Measurements from ENCODE around the gene CD6. TPM values are rescaled to one million over a fixed set of nuclear protein-coding genes. Genes with fewer than 3 reads are reported as not detected.

CD6 gene
- polyA plus RNA-seq, 2 of the 4 experiments (the other 2 are of a cell fraction), result 0.06 TPM

- no peak for TF ChIP-seq POLR2A (IDR thresholded peaks at IDR 0.05; ENCODE audit: low read length)
- no peak for TF ChIP-seq TP53 (CRISPR knock-in tag; IDR thresholded peaks at IDR 0.05)
- TF ChIP-seq TFCP2L1 (CRISPR knock-in tag; IDR thresholded peaks at IDR 0.05), result no peak
- no peak for TF ChIP-seq HES2 (IDR thresholded peaks at IDR 0.05)
- WGBS (ENCODE audit: missing lambda C conversion rate), result 50% methylated on average over 2 of the region's 6 CpGs
- no peak for FAIRE-seq
- ChIA-PET CTCF (interaction anchor here (1.2 to 2.1 kb wide), 6 partner anchors 9 to 93 kb away, joined by 3 to 8 read pairs (median 5); partner anchors contain the start of gene TMEM109), POLR2A (interaction anchor here (1.1 to 1.6 kb wide), 2 partner anchors 8 to 10 kb away, joined by 5 to 6 read pairs; partner anchors contain the start of gene TMEM109)
- peak overlapping the region in 1 of 2 experiments; percentile 97; a peak in 4 of 6 replicates for H3K27ac ChIP-seq
- ATAC-seq, result peak in 1 of 2 experiments; percentile 20; a peak in 3 of 6 replicates
- peaks cover 25% of the 10 kb centered on the region for H3K4me1 ChIP-seq
- DNase-seq (ENCODE audit: low read depth in 1 of 2, low spot score in 1 of 2), result no peak
- H3K9me3 ChIP-seq, result no peaks in the 10 kb centered on the region
- H3K4me3 ChIP-seq, result peak overlapping the region; percentile 70; the same call in 2 of the 3 replicates
- peak overlapping the region; percentile 90 for H3K4me2 ChIP-seq
Observed at GRCh38 chr11:60923800-60924109, 47.7 kb upstream of the CD6 start.

GRCh38 chr11:60924110-60924905 lies 47.2 kb upstream of the CD6 start, which contains the start of gene TMEM132A:
Gene TMEM132A (plus strand): TSS chr11:60924460. CDS start chr11:60924634, 174 bp downstream.
- DNase-seq (ENCODE audit: low read depth in 1 of 2, low spot score in 1 of 2) (peak; percentile 68 to 93), FAIRE-seq (no peak), ATAC-seq (peak; percentile 79 to 90)
- CTCF ChIA-PET, result interaction anchor here (1.2 to 2.1 kb wide), 5 partner anchors 9 to 93 kb away, joined by 3 to 8 read pairs (median 6); partner anchors contain the start of gene TMEM109
- H3K4me3 ChIP-seq, result peak within 1 kb of the TSS; percentile 70
- H3K9me3 ChIP-seq, result no peaks in the 10 kb centered on the region
- peak within 1 kb of the TSS; percentile 82 to 97 for H3K27ac ChIP-seq
- peaks cover 20% of the 10 kb centered on the region for H3K4me1 ChIP-seq
- WGBS (ENCODE audit: missing lambda C conversion rate), result under 1% methylated on average over 16 of the region's 69 CpGs
- peak within 1 kb of the TSS; percentile 90 for H3K4me2 ChIP-seq
- POLR2A ChIA-PET, result interaction anchor here (1.1 to 1.6 kb wide), 2 partner anchors 9 to 11 kb away, joined by 5 to 6 read pairs; partner anchors contain the start of gene TMEM109
- TF ChIP-seq CBX8 (IDR thresholded peaks at IDR 0.05), result no peak
- peak; percentile 52 for TF ChIP-seq POLR2A (IDR thresholded peaks at IDR 0.05; ENCODE audit: low read length)
- TF ChIP-seq HOXA7 (CRISPR knock-in tag; IDR thresholded peaks at IDR 0.05), result no peak
- no peak for TF ChIP-seq ATOH8 (CRISPR knock-in tag; IDR thresholded peaks at IDR 0.05; ENCODE audit: low read depth)
- TF ChIP-seq BCL3 (IDR thresholded peaks at IDR 0.05), result peak; percentile 44; the same call in 1 of the 3 replicates
- no peak for TF ChIP-seq EHF (CRISPR knock-in tag; IDR thresholded peaks at IDR 0.05)
- TF ChIP-seq RFX5 (IDR thresholded peaks at IDR 0.05), result 0 out of 2 replicates have a peak, but pooled peaks have one; percentile 30
- TF ChIP-seq E2F6 (IDR thresholded peaks at IDR 0.05; ENCODE audit: borderline replicate concordance, low read depth), result peak; percentile 85
- no peak for TF ChIP-seq CHD2 (IDR thresholded peaks at IDR 0.05; ENCODE audit: low read length, partially characterized antibody)
- TF ChIP-seq FOSB (CRISPR knock-in tag; IDR thresholded peaks at IDR 0.05), result no peak
- peak; percentile 24 for TF ChIP-seq ZFP36 (IDR thresholded peaks at IDR 0.05; ENCODE audit: borderline replicate concordance, partially characterized antibody)
- TF ChIP-seq RAD21 (conservative IDR thresholded peaks at IDR 0.05 in 1 of 2, IDR thresholded peaks at IDR 0.05 in 1 of 2), result no peak
- TF ChIP-seq CTCF (IDR thresholded peaks at IDR 0.05), result peak; percentile 15; the same call in 1 of the 3 replicates
- peak; percentile 63; the same call in 1 of the 2 replicates for TF ChIP-seq KDM1A (IDR thresholded peaks at IDR 0.05; ENCODE audit: low read depth)
- TF ChIP-seq MYC (IDR thresholded peaks at IDR 0.05; ENCODE audit: borderline replicate concordance, low read length), result peak; percentile 85
- TF ChIP-seq CEBPB (IDR thresholded peaks at IDR 0.05), result no peak
- no peak for TF ChIP-seq PHF8 (IDR thresholded peaks at IDR 0.05; ENCODE audit: borderline replicate concordance, low read depth)
- TF ChIP-seq POLR2AphosphoS2 (conservative IDR thresholded peaks at IDR 0.05; ENCODE audit: low read length), result no peak
- no peak for TF ChIP-seq HOXB5 (CRISPR knock-in tag; IDR thresholded peaks at IDR 0.05)
- TF ChIP-seq JUN (IDR thresholded peaks at IDR 0.05), result peak in 1 of 2 experiments; percentile 67; a peak in 2 of 5 replicates
- TF ChIP-seq MAX (IDR thresholded peaks at IDR 0.05), result peak; percentile 96
